Smooth muscle cell (in vitro differentiated cells): ENCODE measurements around the gene ABR. TPM values are rescaled to one million over a fixed set of nuclear protein-coding genes. Genes with fewer than 3 reads are reported as not detected.

Experiments used
- DNase-seq: peaks from one replicate; lab custom pipeline; 2025; ENCODE audit not compliant: unreplicated experiment; lab: John Stamatoyannopoulos, UW
- H2AFZ ChIP-seq: fragments of 200-600 bp; sonication (generic); 2 replicates; pipeline ENCODE4 v1.6.0; 2016; ENCODE audit warnings: antibody characterized with exemption, low read depth, mild to moderate bottlenecking
- H3F3A ChIP-seq: fragments of 200-600 bp; sonication (generic); 2 replicates; pipeline ENCODE4 v1.6.0; 2017; ENCODE audit warnings: antibody characterized with exemption, low read depth
- H3K27ac ChIP-seq: fragments of 200-600 bp; sonication (generic); 2 replicates; pipeline ENCODE4 v1.5.1; 2016; ENCODE audit warnings: low read depth, mild to moderate bottlenecking
- H3K27me3 ChIP-seq: fragments of 200-600 bp; sonication (generic); 2 replicates; pipeline ENCODE4 v1.6.1; 2016; ENCODE audit warnings: low read depth, mild to moderate bottlenecking
- H3K36me3 ChIP-seq: fragments of 200-600 bp; sonication (generic); 2 replicates; pipeline ENCODE4 v1.5.1; 2016; ENCODE audit warnings: low read depth
- H3K4me1 ChIP-seq: fragments of 200-600 bp; sonication (generic); 2 replicates; pipeline ENCODE4 v1.5.1; 2016; ENCODE audit warnings: low read depth
- H3K4me2 ChIP-seq: fragments of 200-600 bp; sonication (generic); 2 replicates; pipeline ENCODE4 v1.6.0; 2016; ENCODE audit warnings: mild to moderate bottlenecking
- H3K4me3 ChIP-seq: fragments of 200-600 bp; sonication (generic); 2 replicates; pipeline ENCODE4 v1.5.1; 2016; ENCODE audit warnings: mild to moderate bottlenecking
- H3K79me2 ChIP-seq: fragments of 200-600 bp; sonication (generic); 2 replicates; pipeline ENCODE4 v1.6.0; 2016; ENCODE audit warnings: low read depth, mild to moderate bottlenecking
- H3K9ac ChIP-seq: fragments of 200-600 bp; sonication (generic); 2 replicates; pipeline ENCODE4 v1.6.0; 2016; ENCODE audit warnings: low read depth
- H3K9me3 ChIP-seq: fragments of 200-600 bp; sonication (generic); replicated peaks from 2 replicates; pipeline ENCODE4 v1.5.1; 2016; ENCODE audit warnings: low read depth
- H4K20me1 ChIP-seq: fragments of 200-600 bp; sonication (generic); 2 replicates; pipeline ENCODE4 v1.6.0; 2016; ENCODE audit warnings: low read depth
- WGBS: methylation state at CpG from one replicate; pipeline ENCODE4 v1.1.7; 2016; ENCODE audit warnings: low lambda C conversion rate; 5-methylcytosine and 5-hydroxymethylcytosine counted together
- polyA plus RNA-seq: library from polyadenylated mRNA; unstranded; fragments of >200 nt; fragmentation: Nextera tagmentation; extraction: Ambion mirVana; gene quantifications from 2 replicates; pipeline ENCODE4 v1.2.1, GENCODE V29; 2016
- total RNA-seq: library from RNA; depleted of rRNA; stranded (reverse); fragments of >200 nt; gene quantifications from 2 replicates; pipeline ENCODE4 v1.2.3, GENCODE V29; 2014
- TF ChIP-seq, protein P1 (sequence below): fragments of 200-600 bp; sonication (generic); IDR thresholded peaks from 2 replicates; pipeline ENCODE4 v1.5.1; 2017; ENCODE audit warnings: borderline replicate concordance, mild to moderate bottlenecking, antibody characterized with exemption; ENCODE audit not compliant: insufficient read depth, poor library complexity, severe bottlenecking

Gene ABR
- total and polyA plus RNA-seq, 2 experiments from 2014 or later = 16.1 to 29.1 TPM

DNA sequence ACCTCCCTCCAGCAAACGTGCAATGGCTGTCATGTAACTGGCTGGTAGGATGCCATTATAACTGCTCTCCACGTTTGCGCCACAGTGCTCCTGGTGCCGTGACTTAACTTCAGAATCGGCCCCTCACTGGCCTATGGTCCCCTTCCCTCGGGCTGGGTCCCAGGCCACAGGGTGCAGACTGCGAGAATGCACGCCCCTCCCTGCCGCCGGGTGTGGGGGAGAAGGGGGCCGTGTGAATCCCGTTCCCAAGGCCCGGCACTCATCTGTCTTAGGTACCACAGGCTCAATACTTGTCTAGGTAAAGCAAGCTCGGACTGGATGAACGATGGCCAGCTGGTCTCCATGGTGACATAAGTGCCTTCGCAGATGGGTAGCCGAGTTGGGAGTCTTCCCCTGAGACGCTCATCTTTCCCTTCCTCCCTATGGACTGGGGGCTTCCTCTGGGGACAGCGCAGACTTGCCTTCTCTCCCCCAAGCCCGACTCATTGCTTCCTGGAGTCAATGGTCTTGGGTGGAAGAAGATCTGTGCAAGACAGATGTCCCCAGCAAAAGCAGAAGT lies 145.1 kb downstream of the ABR start:
- Histone ChIP-seq H3K4me2 (no peak overlapping the region), H3K4me3 (no peak overlapping the region), H3K27ac (no peak overlapping the region), H4K20me1 (peaks cover 93% of the 10 kb centered on the region), H3K36me3 (no peaks in the 10 kb centered on the region), H3F3A (no peaks in the 10 kb centered on the region), H3K27me3 (peaks cover 3% of the 10 kb centered on the region), H3K79me2 (no peaks in the 10 kb centered on the region), H3K4me1 (no peaks in the 10 kb centered on the region), H2AFZ (no peak overlapping the region), H3K9me3 (no peaks in the 10 kb centered on the region), H3K9ac (no peak overlapping the region)
- no peak for DNase-seq
- TF ChIP-seq, protein P1, sequence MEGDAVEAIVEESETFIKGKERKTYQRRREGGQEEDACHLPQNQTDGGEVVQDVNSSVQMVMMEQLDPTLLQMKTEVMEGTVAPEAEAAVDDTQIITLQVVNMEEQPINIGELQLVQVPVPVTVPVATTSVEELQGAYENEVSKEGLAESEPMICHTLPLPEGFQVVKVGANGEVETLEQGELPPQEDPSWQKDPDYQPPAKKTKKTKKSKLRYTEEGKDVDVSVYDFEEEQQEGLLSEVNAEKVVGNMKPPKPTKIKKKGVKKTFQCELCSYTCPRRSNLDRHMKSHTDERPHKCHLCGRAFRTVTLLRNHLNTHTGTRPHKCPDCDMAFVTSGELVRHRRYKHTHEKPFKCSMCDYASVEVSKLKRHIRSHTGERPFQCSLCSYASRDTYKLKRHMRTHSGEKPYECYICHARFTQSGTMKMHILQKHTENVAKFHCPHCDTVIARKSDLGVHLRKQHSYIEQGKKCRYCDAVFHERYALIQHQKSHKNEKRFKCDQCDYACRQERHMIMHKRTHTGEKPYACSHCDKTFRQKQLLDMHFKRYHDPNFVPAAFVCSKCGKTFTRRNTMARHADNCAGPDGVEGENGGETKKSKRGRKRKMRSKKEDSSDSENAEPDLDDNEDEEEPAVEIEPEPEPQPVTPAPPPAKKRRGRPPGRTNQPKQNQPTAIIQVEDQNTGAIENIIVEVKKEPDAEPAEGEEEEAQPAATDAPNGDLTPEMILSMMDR = no peak
- 92% methylated on average over 20 of the region's 20 CpGs for WGBS

- no peak for DNase-seq
- H3K9me3 ChIP-seq = no peaks in the 10 kb centered on the region
- no peak overlapping the region for H3K27ac ChIP-seq
- peaks cover 3% of the 10 kb centered on the region for H3K27me3 ChIP-seq
- H4K20me1 ChIP-seq = peaks cover 93% of the 10 kb centered on the region
- H3K4me3 ChIP-seq = no peak overlapping the region
- WGBS = 94% methylated on average over 11 of the region's 11 CpGs
- no peaks in the 10 kb centered on the region for H3F3A ChIP-seq
- no peaks in the 10 kb centered on the region for H3K79me2 ChIP-seq
- H2AFZ ChIP-seq = no peak overlapping the region
- H3K9ac ChIP-seq = no peak overlapping the region
- no peaks in the 10 kb centered on the region for H3K4me1 ChIP-seq
- TF ChIP-seq, protein P1 = no peak
- no peaks in the 10 kb centered on the region for H3K36me3 ChIP-seq
- no peak overlapping the region for H3K4me2 ChIP-seq
Observed at GRCh38 chr17:1033503-1033902, 146.3 kb downstream of the ABR start.

- TF ChIP-seq, protein P1 = no peak
- Histone ChIP-seq H3K27ac (no peak overlapping the region), H3K27me3 (peaks cover 3% of the 10 kb centered on the region), H3K4me1 (no peaks in the 10 kb centered on the region), H4K20me1 (peaks cover 89% of the 10 kb centered on the region), H3K9ac (no peak overlapping the region), H3K9me3 (no peaks in the 10 kb centered on the region), H3F3A (no peaks in the 10 kb centered on the region), H3K79me2 (no peaks in the 10 kb centered on the region), H3K36me3 (no peaks in the 10 kb centered on the region), H3K4me2 (no peak overlapping the region), H2AFZ (no peak overlapping the region), H3K4me3 (no peak overlapping the region)
- DNase-seq = no peak
- 87% methylated on average over 27 of the region's 27 CpGs for WGBS
Observed at GRCh38 chr17:1032391-1032790, 147.4 kb downstream of the ABR start.

DNA sequence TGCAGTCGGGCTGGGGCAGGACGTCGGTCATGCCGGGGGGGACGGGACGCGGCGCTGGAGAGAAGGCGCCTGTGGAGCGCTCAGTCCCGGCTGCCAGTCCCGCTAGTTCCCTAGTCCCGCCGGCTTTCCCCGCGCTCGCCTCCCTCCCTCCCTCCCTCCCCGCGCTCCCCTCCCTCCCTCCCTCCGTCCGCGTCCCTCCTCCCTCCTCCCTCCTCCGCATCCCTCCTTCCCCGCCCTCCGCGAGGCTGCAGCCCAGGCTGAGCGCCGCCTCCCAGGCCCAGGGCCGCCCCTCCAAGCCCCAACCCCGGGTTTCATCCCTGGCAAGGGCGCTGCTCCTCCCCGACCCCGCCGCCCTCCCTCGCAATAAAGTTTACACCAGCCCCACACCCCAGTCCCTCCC lies 148.1 kb downstream of the ABR start:
- Histone ChIP-seq H3K36me3 (no peaks in the 10 kb centered on the region), H3K9me3 (no peaks in the 10 kb centered on the region), H3K4me1 (no peaks in the 10 kb centered on the region), H3K79me2 (no peaks in the 10 kb centered on the region), H3K9ac (no peak overlapping the region), H3F3A (no peaks in the 10 kb centered on the region), H2AFZ (no peak overlapping the region), H3K27ac (no peak overlapping the region), H4K20me1 (peaks cover 87% of the 10 kb centered on the region), H3K27me3 (peaks cover 3% of the 10 kb centered on the region), H3K4me2 (peak overlapping the region; percentile 76), H3K4me3 (peak overlapping the region; percentile 23)
- WGBS = 3% methylated on average over 6 of the region's 35 CpGs
- TF ChIP-seq, protein P1 = no peak
- peak; percentile 12 for DNase-seq
